SK-N-MC (cell line): ENCODE measurements around the gene ID2.

Source experiments
- EZH2 ChIP-seq: fragments of 200-600 bp; sonication (generic); IDR thresholded peaks from one replicate; pipeline ENCODE4 v1.6.1; 2017; ENCODE audit warnings: antibody characterized with exemption
- FOXP2 ChIP-seq: optimal IDR thresholded peaks from 2 replicates; pipeline ENCODE3; 2011; ENCODE audit warnings: mild to moderate bottlenecking, moderate library complexity; ENCODE audit not compliant: insufficient read depth; ENCODE audit errors: extremely low read length, control extremely low read depth
- POLR2AphosphoS5 ChIP-seq: IDR thresholded peaks from 2 replicates; pipeline ENCODE4 v1.6.1; 2012; ENCODE audit warnings: mild to moderate bottlenecking, low read depth, low read length, borderline replicate concordance

- TF ChIP-seq EZH2 (no peak), POLR2AphosphoS5 (no peak), FOXP2 (no peak)
These were observed 50.7 kb downstream of the ID2 start for GRCh38 chr2:8732601-8733000.
